Daoy (cell line): ENCODE results near the gene GPATCH2. TPM values are rescaled to one million over a fixed set of nuclear protein-coding genes. Genes with fewer than 3 reads are reported as not detected.
"Not testable (repeated sequence)": the region's sequence is repeated elsewhere in the genome, so short reads cannot be mapped to it uniquely, and the experiment has no call there.

Source experiments
- DNase-seq: peaks from one replicate; pipeline ENCODE4 v3.0.0-alpha.2; 2015; ENCODE audit warnings: low read depth
- total RNA-seq: library from RNA; depleted of rRNA; stranded (reverse); fragments of >200 nt; shearing (Covaris generic); gene quantifications from 2 replicates; pipeline ENCODE4 v1.2.3, GENCODE V29; 2014

Gene GPATCH2
- total RNA-seq, 1 experiment from 2014 or later = 12.3 TPM

DNA sequence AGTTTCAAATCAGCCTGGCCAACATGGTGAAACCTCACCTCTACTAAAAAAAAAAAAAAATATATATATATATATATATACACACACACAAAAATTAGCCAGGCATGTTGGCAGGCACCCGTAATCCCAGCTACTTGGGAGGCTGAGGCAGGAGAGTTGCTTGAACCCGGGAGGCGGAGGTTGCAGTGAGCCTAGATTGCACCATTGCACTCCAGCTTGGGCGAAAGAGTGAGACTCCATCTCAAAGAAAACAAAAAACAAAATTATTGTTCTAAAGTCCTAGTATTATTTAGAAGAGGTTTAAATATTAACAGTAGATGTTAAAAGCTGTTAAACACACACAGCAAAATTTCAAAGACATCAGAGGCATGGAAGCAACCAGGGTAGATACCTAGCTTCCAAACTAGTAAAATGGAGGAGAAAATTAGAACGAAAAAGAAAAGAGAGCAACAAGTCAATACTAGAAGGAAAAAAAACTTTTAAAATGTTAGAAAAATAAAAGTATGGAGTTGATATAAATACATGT is 46.5 kb downstream of the GPATCH2 start:
- DNase-seq = not testable (repeated sequence)

DNA sequence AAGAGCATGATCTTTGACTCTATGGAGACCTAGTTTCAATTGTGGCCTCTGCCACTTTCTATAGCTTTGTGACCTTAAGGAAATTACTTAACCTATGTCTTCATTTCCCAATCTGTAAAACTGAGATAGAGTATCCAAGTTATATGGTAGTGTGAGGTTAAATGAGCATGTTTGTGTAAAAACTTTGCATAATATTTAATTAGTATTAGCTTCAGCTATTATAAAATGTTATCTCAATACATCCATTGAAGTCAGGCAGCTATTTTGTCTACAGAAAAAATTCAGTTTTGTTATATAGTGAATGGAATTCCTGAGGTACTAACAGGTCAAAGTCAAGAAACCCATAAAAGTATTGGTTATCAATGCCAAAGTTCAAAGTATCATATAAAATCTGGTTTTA is 53.6 kb downstream of the GPATCH2 start:
- DNase-seq = no peak

DNA sequence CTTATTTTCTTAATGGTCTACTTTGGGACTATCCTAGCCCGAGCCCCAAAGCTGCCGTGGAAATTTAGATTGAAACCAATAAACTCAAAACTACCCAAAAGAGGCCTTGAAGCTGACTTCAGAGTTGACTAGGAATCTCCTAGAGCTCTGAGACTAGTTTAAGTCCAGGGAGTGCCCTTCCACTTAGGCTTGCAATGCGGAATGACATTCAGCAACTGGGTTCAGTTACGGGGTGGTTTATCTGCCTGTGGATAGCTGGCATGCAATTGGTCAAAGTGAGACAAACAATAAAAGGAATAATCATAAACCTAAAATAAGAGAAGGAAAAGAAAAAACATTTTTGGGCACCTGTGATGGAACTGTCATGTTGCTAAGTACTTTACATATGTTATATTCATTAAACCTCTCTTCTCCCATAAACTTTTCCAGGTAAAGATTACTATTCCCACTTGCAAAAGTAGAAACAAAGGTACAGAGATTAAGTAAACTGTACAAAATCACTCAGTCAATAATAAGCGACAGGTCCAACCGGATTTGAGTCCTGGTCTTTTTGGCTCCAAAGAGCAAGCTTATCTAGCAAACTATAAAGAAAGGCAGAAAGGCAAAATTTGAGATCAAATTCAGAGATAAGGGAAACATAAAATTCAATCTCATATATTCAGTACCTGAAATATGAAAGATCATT is 56.5 kb downstream of the GPATCH2 start:
- no peak for DNase-seq

DNA sequence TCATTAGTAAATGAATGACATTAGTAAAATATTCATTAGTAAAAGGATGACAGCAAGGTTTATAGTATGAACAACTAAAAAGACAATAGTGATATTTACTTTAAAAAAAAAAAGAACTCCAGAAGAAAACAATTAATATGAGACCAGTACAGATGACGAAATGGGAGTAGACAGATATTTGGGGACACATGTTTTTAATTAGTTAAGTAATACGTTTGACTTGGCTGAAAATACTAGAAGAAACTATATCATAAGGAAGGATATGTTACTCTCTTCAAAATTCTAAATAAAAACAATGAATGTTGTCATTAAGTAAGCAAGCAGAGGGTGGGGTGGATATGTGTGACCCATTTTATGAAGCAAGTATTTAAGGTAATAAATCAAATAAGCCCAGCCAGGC is 61.9 kb downstream of the GPATCH2 start:
- DNase-seq = no peak

DNA sequence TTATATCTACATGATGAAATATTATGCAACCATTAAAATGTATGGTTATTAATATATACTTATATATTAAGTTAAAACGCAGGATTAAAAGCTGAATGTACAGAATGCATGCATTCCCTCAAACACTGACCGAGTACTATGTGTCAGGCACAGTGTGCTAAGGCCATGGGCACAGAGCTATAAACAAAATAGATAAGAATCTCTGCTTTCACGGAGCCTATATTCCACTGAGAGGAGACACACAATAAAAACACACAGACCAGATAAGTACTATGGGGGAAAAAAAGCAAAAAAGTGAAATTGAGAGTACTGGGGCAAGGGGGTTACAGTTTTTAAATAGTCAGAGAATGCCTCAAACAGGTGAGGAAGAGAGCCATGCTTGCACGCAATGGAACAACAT is 62.7 kb downstream of the GPATCH2 start:
- no peak for DNase-seq

DNA sequence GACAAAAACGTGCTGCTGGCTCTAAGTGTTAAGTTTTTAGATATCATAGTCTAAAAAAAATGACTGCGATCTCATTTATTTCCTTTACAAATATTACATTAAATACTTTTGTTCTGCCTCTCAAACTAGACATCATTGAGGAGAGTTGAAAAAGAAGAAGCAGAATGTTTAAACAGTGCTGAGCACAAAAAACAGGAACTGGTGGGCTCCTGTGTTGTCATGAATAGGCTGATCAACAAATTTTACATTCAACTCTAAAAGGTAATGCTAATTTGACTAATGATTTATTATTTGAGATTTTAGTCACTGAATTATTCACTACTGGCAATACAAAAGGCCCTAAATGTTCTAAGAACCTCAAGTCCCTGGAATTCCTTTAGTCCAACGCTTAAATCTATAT is 66.1 kb downstream of the GPATCH2 start:
- DNase-seq = no peak

DNA sequence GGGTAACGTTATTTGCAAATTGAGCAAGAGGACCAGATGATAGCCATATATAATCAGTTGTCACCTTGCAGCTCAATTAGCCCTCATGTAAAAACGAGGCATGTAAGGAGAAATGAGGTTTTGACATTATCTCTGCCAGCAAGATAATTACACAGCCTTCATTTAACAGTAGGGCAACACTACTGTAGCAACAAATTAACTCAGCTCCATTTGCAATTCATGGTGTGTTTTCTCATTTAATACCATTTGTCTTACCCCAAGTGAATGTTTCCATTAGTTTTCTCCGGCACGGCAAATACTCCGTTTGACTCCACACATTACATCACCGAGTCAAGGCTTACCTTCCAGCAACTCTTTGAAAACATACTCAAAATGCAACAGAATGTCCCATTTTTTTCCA is 66.7 kb downstream of the GPATCH2 start:
- no peak for DNase-seq

DNA sequence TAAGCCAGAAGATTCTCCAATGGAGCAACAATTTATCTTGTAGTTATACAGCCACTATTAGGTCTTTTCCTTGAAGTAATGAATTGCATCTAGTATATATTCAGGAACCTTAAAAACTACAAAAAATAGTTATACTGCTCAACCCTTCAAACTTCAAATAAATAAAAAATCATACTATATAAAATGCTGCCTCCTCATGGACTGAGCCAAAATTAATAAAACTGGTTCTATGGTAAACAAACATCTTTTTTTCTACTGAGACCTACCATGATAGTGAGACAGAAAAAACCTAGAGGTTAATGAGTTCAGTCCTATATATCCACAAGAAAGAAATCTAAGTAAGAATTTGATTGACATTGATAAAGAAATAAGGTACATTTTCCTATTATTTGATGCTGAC is 67.7 kb downstream of the GPATCH2 start:
- no peak for DNase-seq

DNA sequence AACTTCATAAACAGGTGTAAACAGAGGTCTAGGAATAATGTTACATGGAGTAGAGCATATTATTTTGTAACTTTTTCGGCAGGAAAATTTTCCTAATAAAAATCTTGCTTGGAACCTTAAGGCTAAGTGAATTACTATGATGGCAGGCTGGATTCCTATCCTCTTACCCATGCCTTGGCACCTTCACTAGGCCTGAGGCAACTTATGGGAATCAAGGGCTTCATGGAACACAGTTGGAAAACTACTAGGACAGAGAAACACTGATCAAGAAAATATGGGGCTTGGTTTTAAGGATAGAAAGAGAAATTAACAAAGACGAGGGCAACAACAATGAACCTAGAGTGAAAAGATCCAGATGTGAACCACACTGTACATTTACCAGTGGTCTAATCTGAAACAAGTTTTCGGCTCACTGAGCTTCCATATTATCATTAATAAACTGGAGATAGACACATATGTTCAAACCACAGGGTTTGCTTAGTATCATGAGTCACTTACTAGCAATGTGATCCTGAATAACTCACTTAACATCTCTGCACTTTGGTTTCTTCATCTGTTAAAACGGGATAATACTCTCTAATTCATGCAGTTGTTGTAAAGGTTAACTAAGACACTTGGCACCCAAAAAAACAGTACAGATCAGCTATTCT is 68.5 kb downstream of the GPATCH2 start:
- peak; percentile 70 for DNase-seq

DNA sequence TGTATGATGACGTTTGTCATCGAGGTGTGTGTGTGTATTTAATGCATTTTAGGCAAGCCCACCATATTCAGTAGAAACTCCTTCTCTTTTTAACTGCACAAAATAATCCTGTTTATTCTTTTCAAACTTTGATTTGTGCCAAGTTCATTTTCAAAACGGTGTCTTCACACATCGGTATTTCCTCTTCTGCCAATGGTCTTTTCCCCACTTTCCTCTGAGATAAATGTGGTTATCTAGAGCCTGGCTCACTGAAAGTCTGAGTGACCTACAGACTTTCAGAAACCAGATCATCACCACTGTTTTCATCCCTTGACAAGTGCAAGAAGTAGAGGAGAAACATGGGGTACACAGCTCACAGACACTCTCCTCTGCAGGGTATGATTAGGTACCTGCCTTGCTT is 69.4 kb downstream of the GPATCH2 start:
- DNase-seq = no peak

DNA sequence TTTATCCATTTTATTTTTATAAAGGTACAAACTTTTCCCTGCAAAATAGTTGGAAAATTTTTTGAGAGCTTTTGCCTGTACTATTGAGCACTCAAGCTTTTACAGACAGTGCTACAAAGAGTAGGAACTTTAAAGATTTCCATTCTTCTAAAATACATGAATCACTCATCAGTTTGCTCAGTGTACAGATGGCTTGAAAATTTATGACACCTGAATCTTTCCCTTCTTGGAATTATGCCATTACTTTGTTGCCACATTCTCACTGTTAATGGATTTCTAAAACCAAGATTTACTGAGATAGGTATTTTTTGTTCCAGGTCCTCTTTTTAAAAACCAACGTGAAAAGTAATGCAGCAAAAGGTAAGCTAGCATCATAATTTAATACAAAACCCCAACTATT is 76.0 kb downstream of the GPATCH2 start:
- DNase-seq = no peak

DNA sequence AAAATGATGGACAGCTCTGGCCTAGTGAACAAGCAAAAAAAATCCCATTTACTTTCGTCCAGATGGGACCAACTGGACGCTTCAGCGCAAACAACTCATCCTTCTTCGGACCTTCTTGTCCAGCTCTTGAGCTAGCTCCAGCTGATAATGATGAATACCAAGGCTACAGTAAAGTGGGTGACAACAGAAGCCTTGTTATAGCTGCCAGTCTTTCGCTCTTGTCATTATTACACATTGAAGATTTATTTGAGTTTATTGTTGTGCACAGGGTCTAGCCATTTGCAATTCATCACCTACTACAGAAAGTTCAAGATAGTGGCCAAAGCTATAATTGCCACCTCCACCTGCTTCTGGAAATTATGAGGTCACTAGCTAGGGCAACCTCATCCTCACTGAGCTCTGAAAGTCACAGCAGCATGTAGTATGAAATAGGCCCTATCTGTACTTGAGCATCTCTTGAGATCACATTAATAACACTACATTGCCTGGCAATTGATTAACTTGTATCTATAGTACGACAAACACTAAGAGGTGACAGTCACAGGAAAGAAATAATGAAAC is 76.9 kb downstream of the GPATCH2 start:
- DNase-seq = no peak

DNA sequence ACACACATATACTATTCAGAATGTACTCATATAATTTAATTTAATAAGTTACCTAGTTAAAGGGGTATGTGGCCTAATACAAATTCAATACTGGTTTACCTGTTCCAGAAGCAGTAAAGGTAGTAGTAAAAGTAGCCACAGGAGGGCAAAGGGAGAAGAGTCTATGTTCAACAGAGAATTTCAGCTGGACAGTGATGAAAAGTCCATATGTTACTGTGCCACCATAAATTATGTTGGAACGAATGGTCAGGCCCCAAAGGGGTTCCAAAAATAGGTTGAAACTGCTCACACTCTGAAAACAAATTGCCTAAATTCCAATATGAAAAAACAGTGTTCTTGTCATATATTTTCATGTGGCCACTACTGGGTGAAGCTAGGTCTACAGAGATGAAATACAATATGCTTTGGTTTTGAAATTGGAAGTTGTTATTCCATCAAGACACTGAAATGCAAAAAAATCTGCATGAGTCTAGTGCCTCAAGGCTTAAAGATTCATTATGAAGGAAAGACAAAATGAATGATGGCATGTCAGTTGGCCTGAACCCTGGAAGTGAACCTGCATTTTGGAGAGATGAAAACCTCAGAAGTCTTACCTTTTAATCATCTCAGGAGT is 78.4 kb downstream of the GPATCH2 start:
- DNase-seq = no peak

DNA sequence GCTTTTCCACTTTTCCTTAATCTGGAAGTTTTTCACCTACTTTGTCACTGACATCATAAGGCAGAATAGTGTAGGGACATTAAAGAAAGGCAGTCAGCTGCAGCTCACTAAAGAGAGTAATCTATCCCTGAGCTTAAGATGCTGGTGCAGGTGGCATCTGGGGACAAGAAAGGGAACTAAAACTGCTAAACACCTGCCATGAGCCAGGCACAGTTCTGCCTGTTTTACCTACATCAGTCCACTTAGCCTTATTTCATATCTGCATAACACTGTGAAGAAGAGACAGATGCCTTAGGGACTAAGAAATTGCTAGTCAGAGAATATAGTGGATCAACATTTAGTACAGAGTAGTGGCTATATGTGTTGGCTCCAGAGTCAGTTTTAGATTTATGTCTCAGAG is 88.1 kb downstream of the GPATCH2 start:
- DNase-seq = no peak

DNA sequence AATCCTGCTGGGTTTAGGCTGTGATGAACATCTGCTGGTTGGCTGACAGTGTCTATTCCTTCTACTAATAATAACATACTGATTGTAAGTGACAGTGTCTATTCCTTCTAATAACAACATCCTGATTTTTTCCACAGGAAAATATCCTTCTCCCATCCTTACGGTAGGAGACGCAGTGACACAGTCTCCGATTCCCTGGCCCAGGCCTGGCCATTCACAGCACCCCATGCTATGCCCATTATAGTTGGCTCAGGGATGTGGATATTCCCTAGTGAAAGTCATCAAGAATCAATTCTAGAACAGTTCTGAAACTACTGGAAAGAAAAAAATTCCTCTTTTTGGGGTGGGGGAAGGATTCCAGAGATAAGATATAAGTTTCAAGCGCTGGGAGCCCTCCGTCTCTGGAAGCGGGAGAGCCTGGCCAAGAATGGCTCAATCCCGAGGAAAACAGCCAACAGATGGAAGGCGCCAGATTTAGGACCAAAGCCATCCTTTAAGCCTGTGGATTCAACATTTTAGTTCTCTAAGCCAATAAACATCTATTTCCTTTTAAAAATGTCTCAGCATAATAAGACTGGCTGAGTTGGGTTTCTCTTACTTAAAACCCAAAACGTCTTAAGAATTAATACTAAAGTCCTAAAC is 88.6 kb downstream of the GPATCH2 start:
- no peak for DNase-seq

DNA sequence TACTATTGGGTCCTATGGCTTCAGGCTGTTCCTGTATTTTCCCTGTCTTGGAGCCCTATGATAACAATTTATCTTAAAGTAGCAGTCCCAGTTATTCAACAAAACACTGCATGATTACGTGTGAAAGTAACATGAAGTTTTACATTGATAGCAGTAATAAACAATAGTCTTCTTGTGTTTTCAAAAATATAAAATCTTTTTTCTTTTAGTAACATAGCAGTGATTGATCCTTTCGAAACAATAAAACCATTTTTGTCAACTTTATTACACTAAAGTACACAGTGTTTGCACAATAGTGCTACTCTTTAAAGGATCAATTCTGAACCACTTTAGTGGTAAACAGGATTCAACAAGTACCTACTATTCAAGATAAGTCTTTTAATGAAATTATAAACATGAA is 90.6 kb downstream of the GPATCH2 start:
- no peak for DNase-seq

DNA sequence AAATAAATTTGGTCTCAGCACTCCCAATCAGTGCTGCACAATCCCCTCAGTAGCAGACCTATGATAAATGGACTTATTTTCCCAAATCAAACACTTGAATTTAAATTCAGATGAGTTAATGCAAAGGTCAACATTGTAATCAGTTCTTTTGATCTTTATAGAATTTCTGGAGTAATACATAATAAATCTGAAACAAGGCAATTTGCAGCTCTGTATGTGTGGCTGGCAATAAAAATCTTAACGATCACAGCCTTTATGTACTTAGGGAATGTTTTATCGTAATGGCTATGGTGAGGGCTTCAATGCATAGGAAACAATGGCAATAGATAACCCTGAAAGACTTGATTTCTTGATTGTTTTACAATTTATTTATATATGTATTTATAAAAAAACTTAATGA is 91.4 kb downstream of the GPATCH2 start:
- no peak for DNase-seq

DNA sequence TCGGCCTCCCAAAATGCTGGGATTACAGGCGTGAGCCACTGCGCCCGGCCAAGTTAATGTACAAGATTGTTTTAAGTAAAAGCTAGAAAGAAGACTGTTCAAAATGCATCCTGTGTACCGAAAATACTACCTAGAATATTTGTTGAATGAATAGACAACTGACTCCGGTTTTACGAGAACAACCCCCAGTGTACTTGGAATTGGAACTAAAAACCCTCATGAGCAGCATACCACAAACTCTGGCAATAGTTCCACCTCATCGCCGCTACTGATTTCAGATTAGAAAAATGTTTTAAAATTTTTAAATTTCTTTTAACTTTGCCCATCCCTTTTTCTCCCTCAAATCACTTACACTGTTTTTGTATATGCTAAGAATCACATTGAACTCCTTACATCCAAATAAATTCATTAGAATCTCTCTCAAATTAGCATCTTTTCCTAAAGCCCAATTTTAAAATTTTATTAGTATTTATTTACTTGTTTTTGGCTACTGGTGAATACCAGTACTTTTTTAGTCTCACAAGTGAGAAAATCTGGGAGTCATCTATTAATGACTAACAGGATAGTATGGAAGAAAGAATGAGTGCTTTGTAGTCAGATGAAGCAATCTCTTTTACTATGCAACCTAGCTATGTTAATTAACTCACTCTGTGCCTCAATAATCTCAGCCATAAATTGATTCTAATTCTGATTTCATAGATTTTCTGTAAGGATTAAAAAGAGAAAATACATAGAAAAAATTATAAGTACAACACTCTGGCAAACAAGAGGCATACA is 95.1 kb downstream of the GPATCH2 start:
- DNase-seq = no peak

DNA sequence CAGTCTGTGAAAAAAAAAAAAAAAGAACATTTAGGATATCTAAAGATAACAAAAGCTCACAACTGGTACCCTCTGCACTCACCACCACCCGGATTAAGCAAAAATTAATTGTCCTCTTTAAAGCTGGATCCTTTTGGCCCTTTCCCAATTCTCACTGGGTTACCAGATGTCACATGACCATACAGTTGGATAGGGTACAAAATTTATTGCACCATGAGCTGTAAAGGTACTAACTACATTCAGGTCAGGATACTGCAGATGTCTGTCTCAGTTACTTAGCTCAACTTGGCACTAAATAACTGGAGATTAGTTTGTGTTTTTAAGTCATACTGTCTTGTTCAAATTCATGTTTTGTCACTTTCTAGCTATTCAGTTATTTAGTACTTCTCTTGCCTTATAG is 96.3 kb downstream of the GPATCH2 start:
- DNase-seq = no peak

DNA sequence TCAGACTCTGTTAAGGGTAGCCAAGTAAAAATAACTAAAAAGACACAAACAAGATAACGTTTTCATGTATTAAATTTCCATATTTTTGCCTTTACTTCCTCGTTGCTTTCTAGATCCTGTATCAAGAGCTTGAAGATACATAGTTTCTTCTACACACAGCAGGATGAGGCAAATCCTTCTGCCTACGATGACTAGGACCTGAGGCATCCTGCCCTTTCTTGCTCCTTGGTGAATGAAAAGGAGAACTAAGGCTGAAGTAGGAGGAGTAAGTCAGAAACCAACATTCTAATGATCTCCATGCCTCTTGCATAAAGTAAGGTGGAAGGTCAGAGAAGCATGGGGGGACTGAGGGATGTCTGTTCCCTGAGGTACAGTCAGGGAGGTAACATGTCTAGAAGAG is 102.6 kb downstream of the GPATCH2 start:
- DNase-seq = no peak

DNA sequence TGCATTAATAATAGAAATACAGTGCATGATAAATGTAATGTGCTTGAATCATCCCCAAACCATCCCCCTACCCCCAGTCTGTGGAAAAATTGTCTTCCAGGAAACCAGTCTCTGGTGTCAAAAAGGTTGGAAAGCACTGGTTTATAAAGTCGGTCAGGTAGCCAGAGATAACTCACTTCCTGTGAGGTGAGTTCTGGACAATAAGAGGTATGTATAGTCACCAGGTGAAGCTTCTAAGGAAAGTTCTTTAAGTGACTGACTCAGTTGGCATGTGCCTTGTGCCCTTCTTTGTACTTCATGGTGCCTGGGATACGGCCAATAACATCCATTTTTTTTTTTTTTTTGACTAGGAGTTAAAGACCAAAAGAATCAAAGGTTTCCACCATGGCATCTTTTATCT is 103.7 kb downstream of the GPATCH2 start:
- DNase-seq = no peak

DNA sequence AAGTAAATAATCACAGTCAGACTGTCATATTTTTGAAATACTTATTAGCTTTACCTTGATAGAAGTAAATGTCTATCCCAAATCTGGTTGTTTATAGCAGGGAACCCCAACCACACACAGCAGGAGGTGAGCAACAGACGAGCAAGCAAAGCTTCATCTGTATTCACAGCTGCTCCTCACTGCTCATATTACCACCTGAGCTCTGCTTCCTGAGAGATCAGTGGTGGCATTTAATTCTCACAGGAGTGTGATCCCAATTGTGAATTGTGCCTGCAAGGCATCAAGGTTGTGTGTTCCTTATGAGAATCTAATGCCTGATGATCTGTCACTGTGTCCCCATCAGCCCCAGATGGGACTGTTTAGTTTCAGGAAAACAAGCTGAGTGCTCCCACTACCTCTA is 104.3 kb downstream of the GPATCH2 start:
- no peak for DNase-seq
